NT2/D1 (cell line): ENCODE data around the gene TTLL5.

Experiments used
- DNase-seq: peaks from one replicate; pipeline ENCODE4 v3.0.0-alpha.2; 2011; ENCODE audit warnings: low read depth, low spot score
- H3K27me3 ChIP-seq: 2 replicates; pipeline ENCODE4 v1.6.0; 2011; ENCODE audit warnings: mild to moderate bottlenecking; ENCODE audit not compliant: insufficient read length, insufficient read depth
- H3K36me3 ChIP-seq: 2 replicates; pipeline ENCODE4 v1.6.1; 2011; ENCODE audit warnings: mild to moderate bottlenecking, low read length, mixed read lengths; ENCODE audit not compliant: insufficient read depth, insufficient read length
- H3K4me1 ChIP-seq: 2 replicates; pipeline ENCODE4 v1.5.1; 2011; ENCODE audit not compliant: insufficient read depth, insufficient read length
- H3K4me3 ChIP-seq: 2 replicates; pipeline ENCODE4 v1.5.1; 2011; ENCODE audit warnings: low read depth; ENCODE audit not compliant: insufficient read length
- H3K9ac ChIP-seq: 2 replicates; pipeline ENCODE4 v1.6.0; 2011; ENCODE audit warnings: low read depth; ENCODE audit not compliant: insufficient read length
- H3K9me3 ChIP-seq: 2 replicates; pipeline ENCODE4 v1.5.1; 2011; ENCODE audit warnings: mild to moderate bottlenecking, low read length; ENCODE audit not compliant: insufficient read depth
- SUZ12 ChIP-seq: IDR thresholded peaks from 2 replicates; pipeline ENCODE4 v1.6.1; 2011; ENCODE audit not compliant: insufficient read length, insufficient read depth; ENCODE audit errors: extremely low read depth
- YY1 ChIP-seq: IDR thresholded peaks from 2 replicates; pipeline ENCODE4 v1.6.1; 2011; ENCODE audit not compliant: insufficient read length, insufficient read depth
- ZNF274 ChIP-seq: IDR thresholded peaks from 2 replicates; pipeline ENCODE4 v1.6.1; 2011; ENCODE audit warnings: mild to moderate bottlenecking, low read depth, low read length

Gene TTLL5

GRCh38 chr14:75781096-75781495 lies 120.0 kb downstream of the TTLL5 start:
- TF ChIP-seq YY1, result no peak
- no peak for TF ChIP-seq ZNF274
- TF ChIP-seq SUZ12, result no peak
- Histone ChIP-seq H3K27me3 (no peaks in the 10 kb centered on the region), H3K36me3 (peaks cover 32% of the 10 kb centered on the region), H3K4me1 (no peaks in the 10 kb centered on the region), H3K9ac (no peak overlapping the region), H3K4me3 (no peak overlapping the region), H3K9me3 (no peaks in the 10 kb centered on the region)
- DNase-seq, result no peak

- no peak for TF ChIP-seq ZNF274
- no peak for TF ChIP-seq YY1
- TF ChIP-seq SUZ12, result no peak
- H3K4me1 ChIP-seq, result no peaks in the 10 kb centered on the region
- H3K9me3 ChIP-seq, result no peaks in the 10 kb centered on the region
- no peaks in the 10 kb centered on the region for H3K27me3 ChIP-seq
- DNase-seq, result no peak
- peaks cover 19% of the 10 kb centered on the region for H3K36me3 ChIP-seq
- no peak overlapping the region for H3K9ac ChIP-seq
- H3K4me3 ChIP-seq, result no peak overlapping the region
These were observed 122.1 kb downstream of the TTLL5 start for GRCh38 chr14:75783184-75783583.

GRCh38 chr14:75783602-75784313 lies 122.7 kb downstream of the TTLL5 start:
- Histone ChIP-seq H3K36me3 (peaks cover 19% of the 10 kb centered on the region), H3K9me3 (0 out of 2 replicates have a peak, but pooled peaks cover 2% of the 10 kb centered on the region), H3K27me3 (no peaks in the 10 kb centered on the region), H3K4me3 (no peak overlapping the region), H3K9ac (no peak overlapping the region), H3K4me1 (no peaks in the 10 kb centered on the region)
- TF ChIP-seq SUZ12 (no peak), ZNF274 (no peak), YY1 (no peak)
- no peak for DNase-seq

- Histone ChIP-seq H3K4me3 (no peak overlapping the region), H3K9me3 (peaks cover 7% of the 10 kb centered on the region; the same call in 1 of the 2 replicates), H3K27me3 (no peaks in the 10 kb centered on the region), H3K36me3 (peaks cover 19% of the 10 kb centered on the region), H3K4me1 (no peaks in the 10 kb centered on the region), H3K9ac (no peak overlapping the region)
- TF ChIP-seq YY1 (no peak), ZNF274 (no peak), SUZ12 (no peak)
- DNase-seq, result no peak
These were observed 123.3 kb downstream of the TTLL5 start for GRCh38 chr14:75784314-75784686.

- no peak overlapping the region for H3K9ac ChIP-seq
- H3K9me3 ChIP-seq, result peaks cover 15% of the 10 kb centered on the region
- H3K4me3 ChIP-seq, result no peak overlapping the region
- no peak for DNase-seq
- H3K36me3 ChIP-seq, result peaks cover 5% of the 10 kb centered on the region
- no peaks in the 10 kb centered on the region for H3K4me1 ChIP-seq
- no peaks in the 10 kb centered on the region for H3K27me3 ChIP-seq
- TF ChIP-seq SUZ12 (no peak), YY1 (no peak), ZNF274 (no peak)
These were observed 132.8 kb downstream of the TTLL5 start for GRCh38 chr14:75793806-75794205.

GRCh38 chr14:75794615-75795038 lies 133.6 kb downstream of the TTLL5 start:
- no peak for TF ChIP-seq ZNF274
- TF ChIP-seq SUZ12, result no peak
- TF ChIP-seq YY1, result no peak
- H3K9ac ChIP-seq, result no peak overlapping the region
- no peaks in the 10 kb centered on the region for H3K27me3 ChIP-seq
- H3K4me1 ChIP-seq, result no peaks in the 10 kb centered on the region
- no peak overlapping the region for H3K4me3 ChIP-seq
- no peak for DNase-seq
- H3K36me3 ChIP-seq, result peaks cover 5% of the 10 kb centered on the region
- peaks cover 7% of the 10 kb centered on the region for H3K9me3 ChIP-seq

GRCh38 chr14:75800792-75801191 lies 139.7 kb downstream of the TTLL5 start:
- H3K27me3 ChIP-seq, result no peaks in the 10 kb centered on the region
- H3K36me3 ChIP-seq, result peaks cover 4% of the 10 kb centered on the region
- H3K9me3 ChIP-seq, result peaks cover 8% of the 10 kb centered on the region; the same call in 1 of the 2 replicates
- no peak overlapping the region for H3K4me3 ChIP-seq
- TF ChIP-seq SUZ12 (no peak), ZNF274 (no peak), YY1 (no peak)
- no peak for DNase-seq
- H3K9ac ChIP-seq, result no peak overlapping the region
- H3K4me1 ChIP-seq, result no peaks in the 10 kb centered on the region

GRCh38 chr14:75802486-75802885 lies 141.4 kb downstream of the TTLL5 start:
- H3K9me3 ChIP-seq, result peaks cover 8% of the 10 kb centered on the region; the same call in 1 of the 2 replicates
- no peaks in the 10 kb centered on the region for H3K4me1 ChIP-seq
- DNase-seq, result no peak
- H3K9ac ChIP-seq, result no peak overlapping the region
- no peaks in the 10 kb centered on the region for H3K27me3 ChIP-seq
- peaks cover 4% of the 10 kb centered on the region for H3K36me3 ChIP-seq
- no peak overlapping the region for H3K4me3 ChIP-seq
- TF ChIP-seq SUZ12, result no peak
- no peak for TF ChIP-seq YY1
- no peak for TF ChIP-seq ZNF274
